HepG2 (cell line): ENCODE measurements around the gene FEM1B. TPM values are rescaled to one million over a fixed set of nuclear protein-coding genes. Genes with fewer than 3 reads are reported as not detected.

ENCODE experiments used
- DNMT3B ChIP-seq: conservative IDR thresholded peaks from 2 replicates; pipeline ENCODE4 v1.6.1; 2016; ENCODE audit warnings: missing biosample characterization, control low read depth
- HMGXB4 ChIP-seq, 2 experiments: sonication (generic) in 1 of 2; formaldehyde crosslinking in 1 of 2; IDR thresholded peaks; 2 replicates each; pipeline versions ENCODE4 v1.4.0 to v1.6.1; 2018 to 2020; ENCODE audit warnings: missing genetic modification reagents in 2 of 2, borderline replicate concordance in 1 of 2, low read depth in 1 of 2, mild to moderate bottlenecking in 1 of 2, missing biosample characterization in 1 of 2
- IKZF4 ChIP-seq: sonication (generic); formaldehyde crosslinking; IDR thresholded peaks from 2 replicates; pipeline ENCODE4 v1.5.1; 2020; ENCODE audit warnings: borderline replicate concordance, mild to moderate bottlenecking, low read depth, missing genetic modification reagents; ENCODE audit errors: not compliant biosample characterization
- KLF11 ChIP-seq: IDR thresholded peaks from 2 replicates; pipeline ENCODE4 v1.6.1; 2016; ENCODE audit warnings: missing compliant biosample characterization
- MIER2 ChIP-seq: IDR thresholded peaks from 2 replicates; pipeline ENCODE4 v1.6.1; 2016; ENCODE audit warnings: missing biosample characterization, missing genetic modification reagents
- MTA3 ChIP-seq: sonication (generic); formaldehyde crosslinking; IDR thresholded peaks from 2 replicates; pipeline ENCODE4 v1.4.0; 2020; ENCODE audit warnings: missing genetic modification reagents
- NCOA2 ChIP-seq: sonication (generic); formaldehyde crosslinking; IDR thresholded peaks from 2 replicates; pipeline ENCODE4 v1.8.0; 2022; ENCODE audit warnings: inconsistent platforms
- PCBP1 ChIP-seq: fragments of 200-400 bp; formaldehyde crosslinking; IDR thresholded peaks from 2 replicates; pipeline ENCODE4 v1.6.1; 2017; ENCODE audit warnings: mild to moderate bottlenecking, low read depth, low read length, borderline replicate concordance
- PITX1 ChIP-seq: sonication (generic); formaldehyde crosslinking; IDR thresholded peaks from 2 replicates; pipeline ENCODE4 v1.5.1; 2020; ENCODE audit warnings: mild to moderate bottlenecking, missing genetic modification reagents
- SAP130 ChIP-seq: IDR thresholded peaks from 2 replicates; pipeline ENCODE4 v1.6.1; 2016; ENCODE audit warnings: low read depth
- SMAD9 ChIP-seq: sonication (generic); formaldehyde crosslinking; IDR thresholded peaks from 2 replicates; pipeline ENCODE4 v1.5.1; 2020; ENCODE audit warnings: mild to moderate bottlenecking, missing genetic modification reagents
- SOX13 ChIP-seq, 3 experiments: fragments of 450-650 bp in 1 of 3; sonication (generic) in 1 of 3; formaldehyde crosslinking in 1 of 3; IDR thresholded peaks in 2 of 3; conservative IDR thresholded peaks in 1 of 3; 2 replicates each; pipeline versions ENCODE4 v1.5.0 to v1.6.1; 2016 to 2020; ENCODE audit warnings: antibody characterized with exemption in 1 of 3, mild to moderate bottlenecking in 1 of 3, missing compliant biosample characterization in 1 of 3, missing genetic modification reagents in 1 of 3, moderate library complexity in 1 of 3
- ZFP41 ChIP-seq: sonication (generic); formaldehyde crosslinking; IDR thresholded peaks from 2 replicates; pipeline ENCODE4 v1.4.0; 2020; ENCODE audit warnings: mild to moderate bottlenecking, missing genetic modification reagents, borderline replicate concordance
- ZNF441 ChIP-seq: sonication (generic); formaldehyde crosslinking; IDR thresholded peaks from 2 replicates; pipeline ENCODE4 v1.7.0; 2021; ENCODE audit warnings: missing genetic modification reagents, borderline replicate concordance
- ZNF512B ChIP-seq: sonication (generic); formaldehyde crosslinking; IDR thresholded peaks from 2 replicates; pipeline ENCODE4 v1.5.1; 2020; ENCODE audit warnings: missing genetic modification reagents, mild to moderate bottlenecking, borderline replicate concordance
- ZNF570 ChIP-seq: sonication (generic); formaldehyde crosslinking; IDR thresholded peaks from 2 replicates; pipeline ENCODE4 v1.4.0; 2020; ENCODE audit warnings: mild to moderate bottlenecking, missing genetic modification reagents, borderline replicate concordance
- ZNF615 ChIP-seq: sonication (generic); formaldehyde crosslinking; IDR thresholded peaks from 2 replicates; pipeline ENCODE4 v1.5.0; 2020; ENCODE audit warnings: mild to moderate bottlenecking, missing genetic modification reagents, borderline replicate concordance
- ZSCAN20 ChIP-seq: sonication (generic); formaldehyde crosslinking; IDR thresholded peaks from 2 replicates; pipeline ENCODE4 v1.4.0; 2020; ENCODE audit warnings: missing genetic modification reagents, mild to moderate bottlenecking, borderline replicate concordance
- ZXDC ChIP-seq: sonication (generic); formaldehyde crosslinking; IDR thresholded peaks from 2 replicates; pipeline ENCODE4 v1.5.0; 2020; ENCODE audit warnings: mild to moderate bottlenecking, missing genetic modification reagents
- polyA plus RNA-seq, 8 experiments: library from polyadenylated mRNA; depleted of rRNA in 3 of 8; stranded (reverse) in 7 of 8; unstranded in 1 of 8; fragments of >200 nt; fragmentation: Illumina TruSeq in 4 of 8; extraction: Trizol in 4 of 8; gene quantifications; 2 replicates each; pipeline versions ENCODE4 v1.2.1 to v1.2.3, GENCODE V29; 2011 to 2016; ENCODE audit warnings: low read depth in 4 of 8, missing spikeins in 1 of 8, mixed read lengths in 1 of 8; ENCODE audit not compliant: insufficient read depth in 1 of 8
- total RNA-seq, 5 experiments: library from RNA; depleted of rRNA; stranded (reverse); fragments of >200 nt; fragmentation: Illumina TruSeq; extraction: Trizol; gene quantifications; 2 replicates each; pipeline ENCODE4 v1.2.3, GENCODE V29; 2016; ENCODE audit warnings: low read depth in 1 of 5
- TF ChIP-seq, protein P1 (sequence below): sonication (generic); formaldehyde crosslinking; IDR thresholded peaks from 2 replicates; pipeline ENCODE4 v1.8.1; 2023; ENCODE audit warnings: missing genetic modification reagents, mild to moderate bottlenecking, borderline replicate concordance
- TF ChIP-seq, protein P2 (sequence below): sonication (generic); formaldehyde crosslinking; IDR thresholded peaks from 2 replicates; pipeline ENCODE4 v1.8.0; 2022; ENCODE audit warnings: missing genetic modification reagents, mild to moderate bottlenecking, inconsistent platforms, borderline replicate concordance

Gene FEM1B
- total and polyA plus RNA-seq, 2 of the 13 experiments (the other 11 are each of a cell fraction or from before 2014, with no cell fraction given) = 38.1 to 40.0 TPM

GRCh38 chr15:68232449-68232848, 45.1 kb upstream of the FEM1B start (continued):
- TF ChIP-seq ZNF512B (CRISPR knock-in tag) = no peak; the same call in 1 of the 2 replicates
- no peak for TF ChIP-seq ZSCAN20
- TF ChIP-seq, protein P1, sequence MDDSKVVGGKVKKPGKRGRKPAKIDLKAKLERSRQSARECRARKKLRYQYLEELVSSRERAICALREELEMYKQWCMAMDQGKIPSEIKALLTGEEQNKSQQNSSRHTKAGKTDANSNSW (CRISPR knock-in tag) = no peak
- peak; percentile 35; the same call in 1 of the 2 replicates for TF ChIP-seq ZNF441 (CRISPR knock-in tag)
- TF ChIP-seq SOX13 (IDR thresholded peaks at IDR 0.05) = no peak
- TF ChIP-seq SOX13 (CRISPR knock-in tag; conservative IDR thresholded peaks at IDR 0.05 in 1 of 2, IDR thresholded peaks at IDR 0.05 in 1 of 2) = 0 out of 4 replicates have a peak, but pooled peaks of 1 of the 2 experiments have one; percentile 14
- TF ChIP-seq ZNF615 (CRISPR knock-in tag) = no peak
- no peak for TF ChIP-seq MTA3 (CRISPR knock-in tag)
- peak; percentile 80; the same call in 1 of the 2 replicates for TF ChIP-seq PITX1
- no peak for TF ChIP-seq ZNF570 (CRISPR knock-in tag)
- TF ChIP-seq ZFP41 (CRISPR knock-in tag) = no peak
- peak; percentile 39 for TF ChIP-seq SAP130
- no peak for TF ChIP-seq KLF11 (CRISPR knock-in tag)
- TF ChIP-seq, protein P2, sequence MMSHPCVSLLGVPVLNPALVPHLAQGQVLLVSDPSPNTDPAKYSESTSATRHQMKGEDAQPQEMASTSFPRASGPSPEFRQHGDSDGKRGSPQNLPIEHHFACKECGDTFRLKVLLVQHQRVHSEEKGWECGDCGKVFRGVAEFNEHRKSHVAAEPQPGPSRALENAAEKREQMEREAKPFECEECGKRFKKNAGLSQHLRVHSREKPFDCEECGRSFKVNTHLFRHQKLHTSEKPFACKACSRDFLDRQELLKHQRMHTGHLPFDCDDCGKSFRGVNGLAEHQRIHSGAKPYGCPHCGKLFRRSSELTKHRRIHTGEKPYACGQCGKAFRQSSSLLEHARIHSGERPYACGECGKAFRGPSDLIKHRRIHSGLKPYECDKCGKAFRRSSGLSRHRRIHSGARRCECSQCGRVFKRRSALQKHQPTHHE (CRISPR knock-in tag) = no peak
- TF ChIP-seq ZXDC = no peak
- no peak for TF ChIP-seq MIER2 (CRISPR knock-in tag)
- TF ChIP-seq DNMT3B (CRISPR knock-in tag) = no peak
- no peak for TF ChIP-seq SMAD9 (CRISPR knock-in tag)
- TF ChIP-seq PCBP1 = no peak
- TF ChIP-seq HMGXB4 (CRISPR knock-in tag; IDR thresholded peaks at IDR 0.05; ENCODE audit: borderline replicate concordance in 1 of 2, low read depth in 1 of 2) = no peak
- TF ChIP-seq NCOA2 (CRISPR knock-in tag) = no peak
- TF ChIP-seq IKZF4 (CRISPR knock-in tag) = no peak
